H1 (cell line): ENCODE data around the gene MIX23. TPM values are rescaled to one million over a fixed set of nuclear protein-coding genes. Genes with fewer than 3 reads are reported as not detected.

Experiments
- CTCF ChIA-PET: fragments of 300-600 bp; sonication (Branson Sonifier 250); formaldehyde crosslinking; loops from one replicate; lab custom pipeline; 2021; ENCODE audit not compliant: partially characterized antibody; lab: Charles Lee
- POLR2A ChIA-PET: fragments of 300-600 bp; sonication (Branson Sonifier 250); formaldehyde crosslinking; loops from one replicate; lab custom pipeline; 2021; ENCODE audit warnings: inconsistent platforms; ENCODE audit not compliant: partially characterized antibody; lab: Charles Lee
- DNase-seq, 2 experiments: peaks; one replicate each; pipeline versions ENCODE4 v3.0.0 to v3.0.0-alpha.2; 2010 to 2022; ENCODE audit warnings: low spot score in 2 of 2, low read depth in 1 of 2, mixed read lengths in 1 of 2
- FAIRE-seq: peaks from 2 replicates; lab custom pipeline; 2011; peaks lifted over from hg19 to GRCh38; lab: Jason Lieb, UNC
- H2AFZ ChIP-seq: 2 replicates; pipeline ENCODE4 v1.8.1; 2012; ENCODE audit warnings: low read length, inconsistent platforms
- H2AK5ac ChIP-seq: 2 replicates; pipeline ENCODE4 v1.6.1; 2013; ENCODE audit warnings: low read depth, low read length
- H2BK120ac ChIP-seq: replicated peaks from 2 replicates; pipeline ENCODE3; 2013; ENCODE audit warnings: low read depth, low read length, inconsistent platforms
- H2BK12ac ChIP-seq: 2 replicates; pipeline ENCODE4 v1.6.1; 2013; ENCODE audit warnings: low read depth, low read length
- H2BK15ac ChIP-seq: 2 replicates; pipeline ENCODE4 v1.6.1; 2013; ENCODE audit warnings: low read length
- H2BK20ac ChIP-seq: 2 replicates; pipeline ENCODE4 v1.6.1; 2013; ENCODE audit warnings: low read length
- H2BK5ac ChIP-seq: 2 replicates; pipeline ENCODE4 v1.6.1; 2013; ENCODE audit warnings: low read depth, low read length
- H3K14ac ChIP-seq: 2 replicates; pipeline ENCODE4 v1.6.1; 2013; ENCODE audit warnings: inconsistent platforms; ENCODE audit not compliant: insufficient read length
- H3K18ac ChIP-seq: 2 replicates; pipeline ENCODE4 v1.6.1; 2013; ENCODE audit warnings: low read length; ENCODE audit errors: extremely low read depth
- H3K23ac ChIP-seq: 2 replicates; pipeline ENCODE4 v1.6.1; 2013; ENCODE audit warnings: inconsistent platforms; ENCODE audit not compliant: insufficient read length
- H3K23me2 ChIP-seq: 2 replicates; pipeline ENCODE4 v1.6.1; 2013; ENCODE audit warnings: low read depth, low read length
- H3K27ac ChIP-seq: 2 replicates; pipeline ENCODE4 v1.6.1; 2011; ENCODE audit warnings: low read depth, low read length, inconsistent platforms
- H3K27me3 ChIP-seq, 4 experiments: replicated peaks in 1 of 4; 1 replicate in 1 of 4; 2 replicates in 3 of 4; pipeline versions ENCODE4 v1.6.1 to v1.8.1; 2011 to 2013; ENCODE audit warnings: low read length in 3 of 4, mild to moderate bottlenecking in 3 of 4, inconsistent platforms in 2 of 4, mixed read lengths in 2 of 4, moderate library complexity in 1 of 4; ENCODE audit not compliant: control insufficient read depth in 3 of 4, insufficient read depth in 3 of 4; ENCODE audit errors: extremely low read depth in 1 of 4
- H3K36me3 ChIP-seq, 4 experiments: 2 replicates each; pipeline versions ENCODE4 v1.6.1 to v1.8.1; 2011 to 2013; ENCODE audit warnings: mild to moderate bottlenecking in 4 of 4, low read length in 3 of 4, moderate library complexity in 2 of 4, control low read depth in 1 of 4, inconsistent platforms in 1 of 4; ENCODE audit not compliant: insufficient read depth in 4 of 4, control insufficient read depth in 2 of 4
- H3K4ac ChIP-seq: replicated peaks from 2 replicates; pipeline ENCODE3; 2013; ENCODE audit warnings: low read length, low read depth, mixed read lengths, inconsistent platforms; ENCODE audit not compliant: insufficient read length
- H3K4me1 ChIP-seq, 4 experiments: replicated peaks in 1 of 4; 1 replicate in 1 of 4; 2 replicates in 3 of 4; pipeline versions ENCODE4 v1.6.1 to v1.8.1; 2011 to 2013; ENCODE audit warnings: low read length in 3 of 4, inconsistent platforms in 2 of 4, mixed read lengths in 1 of 4; ENCODE audit not compliant: insufficient read depth in 4 of 4, control insufficient read depth in 3 of 4
- H3K4me2 ChIP-seq, 2 experiments: 2 replicates each; pipeline versions ENCODE4 v1.6.1 to v1.8.1; 2011 to 2013; ENCODE audit warnings: low read depth in 2 of 2, low read length in 2 of 2, control low read depth in 1 of 2, inconsistent platforms in 1 of 2, mild to moderate bottlenecking in 1 of 2; ENCODE audit not compliant: insufficient read depth in 1 of 2
- H3K4me3 ChIP-seq, 4 experiments: fragments of 200-600, 300-600 bp in 1 of 4; sonication (generic), shearing (Covaris generic), sonication (Bioruptor Twin) in 1 of 4; 2 replicates each; pipeline versions ENCODE4 v1.5.1 to v1.8.1; 2011 to 2016; ENCODE audit warnings: low read length in 4 of 4, low read depth in 3 of 4, control low read depth in 2 of 4, inconsistent platforms in 2 of 4, mild to moderate bottlenecking in 2 of 4, mixed read lengths in 1 of 4, moderate library complexity in 1 of 4; ENCODE audit not compliant: insufficient read depth in 2 of 4; ENCODE audit errors: extremely low read depth in 1 of 4
- H3K56ac ChIP-seq: replicated peaks from 2 replicates; pipeline ENCODE3; 2013; ENCODE audit warnings: low read depth, mild to moderate bottlenecking, mixed read lengths, low read length, inconsistent platforms; ENCODE audit not compliant: insufficient read length
- H3K79me1 ChIP-seq: 2 replicates; pipeline ENCODE4 v1.6.1; 2013; ENCODE audit warnings: low read depth, low read length, control low read depth
- H3K79me2 ChIP-seq, 2 experiments: 2 replicates each; pipeline versions ENCODE4 v1.6.1 to v1.8.1; 2012 to 2013; ENCODE audit warnings: low read length in 2 of 2, mild to moderate bottlenecking in 2 of 2, inconsistent platforms in 1 of 2; ENCODE audit not compliant: insufficient read depth in 2 of 2, control insufficient read depth in 1 of 2
- H3K9ac ChIP-seq, 4 experiments: replicated peaks in 1 of 4; 1 replicate in 1 of 4; 2 replicates in 3 of 4; pipeline versions ENCODE4 v1.6.1 to v1.8.1; 2011 to 2013; ENCODE audit warnings: low read depth in 3 of 4, low read length in 3 of 4, control low read depth in 2 of 4, mild to moderate bottlenecking in 2 of 4, moderate library complexity in 2 of 4, inconsistent platforms in 1 of 4; ENCODE audit errors: extremely low read depth in 1 of 4
- H3K9me3 ChIP-seq, 2 experiments: 2 replicates each; pipeline versions ENCODE4 v1.6.1 to v1.8.1; 2012 to 2013; ENCODE audit warnings: mild to moderate bottlenecking in 2 of 2, moderate library complexity in 2 of 2, control low read depth in 1 of 2, inconsistent platforms in 1 of 2, low read depth in 1 of 2, low read length in 1 of 2, mixed read lengths in 1 of 2; ENCODE audit not compliant: insufficient read depth in 2 of 2
- H4K20me1 ChIP-seq, 2 experiments: replicated peaks in 1 of 2; 2 replicates each; pipeline versions ENCODE3 to v1.8.1; 2011 to 2013; ENCODE audit warnings: inconsistent platforms in 2 of 2, low read length in 2 of 2, mild to moderate bottlenecking in 1 of 2; ENCODE audit not compliant: insufficient read depth in 2 of 2, control insufficient read depth in 1 of 2
- H4K5ac ChIP-seq: 2 replicates; pipeline ENCODE4 v1.6.1; 2013; ENCODE audit warnings: low read length, low read depth, mixed read lengths, inconsistent platforms; ENCODE audit not compliant: insufficient read length
- H4K8ac ChIP-seq: 2 replicates; pipeline ENCODE4 v1.8.0; 2013; ENCODE audit warnings: mild to moderate bottlenecking, moderate library complexity, low read length, inconsistent platforms; ENCODE audit not compliant: insufficient read depth; ENCODE audit errors: extremely low read depth
- H4K91ac ChIP-seq: replicated peaks from 2 replicates; pipeline ENCODE3; 2013; ENCODE audit warnings: low read length, mixed read lengths, inconsistent platforms; ENCODE audit not compliant: insufficient read length
- TAF7 ChIP-seq: optimal IDR thresholded peaks from 2 replicates; pipeline ENCODE3; 2011; ENCODE audit warnings: low read depth, mild to moderate bottlenecking, inconsistent platforms, low read length, moderate library complexity, borderline replicate concordance
- WGBS, 2 experiments: shearing (Covaris generic) in 1 of 2; methylation state at CpG; one replicate each; pipeline versions ENCODE4 v1.1.6 to v1.1.7; 2013 to 2015; ENCODE audit warnings: low lambda C conversion rate in 2 of 2, mixed read lengths in 2 of 2, inconsistent platforms in 1 of 2, low coverage in 1 of 2, missing lambda C conversion rate in 1 of 2; ENCODE audit not compliant: insufficient replicate concordance in 2 of 2, insufficient coverage in 1 of 2, insufficient read length in 1 of 2; ENCODE audit errors: extremely low coverage in 1 of 2, missing lambda C conversion rate in 1 of 2; 5-methylcytosine and 5-hydroxymethylcytosine counted together
- polyA plus RNA-seq, 7 experiments: library from polyadenylated mRNA; depleted of rRNA in 3 of 7; stranded (reverse) in 5 of 7; unstranded in 2 of 7; fragments of >200 nt in 5 of 7; fragments of 200-250 nt in 2 of 7; gene quantifications; 1 replicate in 5 of 7; 2 replicates in 1 of 7; 4 replicates in 1 of 7; pipeline versions ENCODE4 v1.2.1 to v1.2.3, GENCODE V29; 2011 to 2013; ENCODE audit warnings: missing spikeins in 2 of 7, mixed read lengths in 2 of 7
- total RNA-seq: library from RNA; stranded (reverse); fragmentation: NEBNext Ultra II Directional; extraction: Animal tissue kit (Norgen Biotek cat#: 25700); gene quantifications from 2 replicates; pipeline ENCODE4 v1.2.1, GENCODE V29; 2021

Gene MIX23
- total and polyA plus RNA-seq, 2 of the 8 experiments (the other 6 are each of a cell fraction or from before 2014, with no cell fraction given), result 22.1 to 69.6 TPM

DNA sequence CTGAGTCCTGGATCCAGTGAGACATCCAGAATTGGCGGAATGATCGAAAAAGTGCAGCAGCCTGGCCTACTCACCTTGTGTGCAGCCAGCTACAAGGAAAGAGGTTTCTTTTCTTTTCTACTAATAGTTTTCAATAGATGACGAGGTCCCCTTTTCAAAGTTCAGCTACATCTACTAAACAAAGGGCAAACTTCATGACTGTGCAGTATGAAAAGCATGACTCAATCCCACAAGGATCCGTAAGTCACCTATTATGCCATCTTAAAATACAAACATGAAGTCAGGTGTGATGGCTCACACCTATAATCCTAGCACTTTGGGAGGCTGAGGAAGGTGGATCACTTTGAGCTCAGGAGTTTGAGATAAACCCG, 16.7 kb downstream of the MIX23 start:
- FAIRE-seq (no peak), DNase-seq (no peak)
- no peak for TF ChIP-seq TAF7
- H4K8ac ChIP-seq, result no peak overlapping the region
- peaks cover 2% of the 10 kb centered on the region in 2 experiments for H4K20me1 ChIP-seq
- no peaks in the 10 kb centered on the region for H3K9me3 ChIP-seq
- H3K79me2 ChIP-seq, result no peaks in the 10 kb centered on the region
- peaks cover 6 to 69% (median 32%) of the 10 kb centered on the region in 4 experiments for H3K36me3 ChIP-seq
- no peak overlapping the region for H4K91ac ChIP-seq
- no peak overlapping the region for H2BK20ac ChIP-seq
- CTCF ChIA-PET, result interaction anchor here (1.6 kb wide), 1 partner anchor 9 kb away, joined by 5 read pairs; no protein-coding TSS in a partner anchor
- H3K4me3 ChIP-seq, result no peak overlapping the region
- H3K23ac ChIP-seq, result no peak overlapping the region
- H3K4me1 ChIP-seq, result no peaks in the 10 kb centered on the region
- no peaks in the 10 kb centered on the region for H3K27me3 ChIP-seq
- H3K27ac ChIP-seq, result no peak overlapping the region
- H2BK5ac ChIP-seq, result no peak overlapping the region
- H3K4ac ChIP-seq, result no peak overlapping the region
- H2BK15ac ChIP-seq, result no peak overlapping the region
- H3K9ac ChIP-seq, result no peak overlapping the region
- no peak overlapping the region for H3K18ac ChIP-seq
- no peak overlapping the region for H3K56ac ChIP-seq
- H4K5ac ChIP-seq, result no peak overlapping the region
- POLR2A ChIA-PET, result interaction anchor here (3.3 kb wide), 1 partner anchor 17 kb away, joined by 14 read pairs; the partner anchor contains the start of genes FAM162A and MIX23
- H3K23me2 ChIP-seq, result no peaks in the 10 kb centered on the region
- H2BK12ac ChIP-seq, result no peak overlapping the region
- H3K79me1 ChIP-seq, result no peaks in the 10 kb centered on the region
- H2BK120ac ChIP-seq, result no peak overlapping the region
- no peak overlapping the region for H3K14ac ChIP-seq
- H2AFZ ChIP-seq, result no peak overlapping the region
- H3K4me2 ChIP-seq, result no peak overlapping the region
- no peak overlapping the region for H2AK5ac ChIP-seq
- WGBS, 2 experiments, result 92% methylated on average over 5 of the region's 5 CpGs; no CpG with 5 or more reads in 1 of the 2 experiments
